Trophoblast cell (in vitro differentiated cells and primary cell): Measurements from ENCODE around the gene APRT.
"Not testable (repeated sequence)": the region's sequence is repeated elsewhere in the genome, so short reads cannot be mapped to it uniquely, and the experiment has no call there.

Source experiments
- DNase-seq, 2 donors: peaks; one replicate each; pipeline ENCODE4 v3.0.0-alpha.2; 2016
- H2AFZ ChIP-seq: 2 replicates; pipeline ENCODE4 v1.6.1; 2013; ENCODE audit warnings: low read length, moderate library complexity, mild to moderate bottlenecking; ENCODE audit not compliant: insufficient read depth, poor library complexity
- H2AK5ac ChIP-seq: 2 replicates; pipeline ENCODE4 v1.6.1; 2013; ENCODE audit warnings: mild to moderate bottlenecking, low read length
- H2BK120ac ChIP-seq: 2 replicates; pipeline ENCODE4 v1.6.1; 2013; ENCODE audit warnings: low read length, mild to moderate bottlenecking, moderate library complexity; ENCODE audit not compliant: insufficient read depth, poor library complexity
- H2BK12ac ChIP-seq: 2 replicates; pipeline ENCODE4 v1.6.1; 2013; ENCODE audit warnings: mild to moderate bottlenecking, low read length, moderate library complexity
- H2BK5ac ChIP-seq: 2 replicates; pipeline ENCODE4 v1.6.1; 2013; ENCODE audit warnings: low read length, low read depth, moderate library complexity, mild to moderate bottlenecking; ENCODE audit not compliant: poor library complexity
- H3K14ac ChIP-seq: 2 replicates; pipeline ENCODE4 v1.6.1; 2013; ENCODE audit warnings: mild to moderate bottlenecking, low read length
- H3K18ac ChIP-seq: 2 replicates; pipeline ENCODE4 v1.6.1; 2013; ENCODE audit warnings: mild to moderate bottlenecking, low read length
- H3K23ac ChIP-seq: 2 replicates; pipeline ENCODE4 v1.6.1; 2013; ENCODE audit warnings: low read length
- H3K27ac ChIP-seq: 2 replicates; pipeline ENCODE4 v1.5.1; 2013; ENCODE audit warnings: low read depth, mild to moderate bottlenecking, inconsistent platforms, low read length, moderate library complexity
- H3K27me3 ChIP-seq: 2 replicates; pipeline ENCODE4 v1.6.1; 2013; ENCODE audit warnings: inconsistent platforms, mild to moderate bottlenecking, low read length, moderate library complexity; ENCODE audit not compliant: insufficient read depth
- H3K36me3 ChIP-seq, 2 experiments: 1 replicate in 1 of 2; 2 replicates in 1 of 2; pipeline ENCODE4 v1.6.1; 2013; ENCODE audit warnings: low read length in 2 of 2, mild to moderate bottlenecking in 2 of 2, moderate library complexity in 1 of 2; ENCODE audit not compliant: insufficient read depth in 2 of 2, control insufficient read depth in 1 of 2
- H3K4ac ChIP-seq: 2 replicates; pipeline ENCODE4 v1.6.1; 2013; ENCODE audit warnings: low read depth, mild to moderate bottlenecking, low read length, moderate library complexity
- H3K4me1 ChIP-seq, 2 experiments: 1 replicate in 1 of 2; 2 replicates in 1 of 2; pipeline ENCODE4 v1.6.1; 2013; ENCODE audit warnings: low read length in 2 of 2, mild to moderate bottlenecking in 2 of 2, moderate library complexity in 1 of 2; ENCODE audit not compliant: insufficient read depth in 2 of 2, control insufficient read depth in 1 of 2
- H3K4me2 ChIP-seq: 2 replicates; pipeline ENCODE4 v1.6.1; 2013; ENCODE audit warnings: inconsistent platforms, mild to moderate bottlenecking, low read length, moderate library complexity
- H3K4me3 ChIP-seq: 2 replicates; pipeline ENCODE4 v1.5.1; 2013; ENCODE audit warnings: mild to moderate bottlenecking, low read depth, low read length, inconsistent platforms
- H3K79me1 ChIP-seq: one replicate; pipeline ENCODE4 v1.6.1; 2013; ENCODE audit warnings: low read length
- H3K79me2 ChIP-seq: 2 replicates; pipeline ENCODE4 v1.6.1; 2013; ENCODE audit warnings: low read length, mild to moderate bottlenecking; ENCODE audit not compliant: control insufficient read depth, insufficient read depth, poor library complexity
- H3K9ac ChIP-seq: 2 replicates; pipeline ENCODE4 v1.6.1; 2013; ENCODE audit warnings: mild to moderate bottlenecking, low read length
- H3K9me3 ChIP-seq: 2 replicates; pipeline ENCODE4 v1.6.1; 2013; ENCODE audit warnings: low read depth, mild to moderate bottlenecking, control low read depth, inconsistent platforms, low read length; ENCODE audit not compliant: insufficient read depth
- H4K12ac ChIP-seq: 2 replicates; pipeline ENCODE4 v1.6.1; 2013; ENCODE audit warnings: low read depth, mild to moderate bottlenecking, low read length, moderate library complexity
- H4K8ac ChIP-seq: 2 replicates; pipeline ENCODE4 v1.6.1; 2013; ENCODE audit warnings: low read depth, mild to moderate bottlenecking, low read length, moderate library complexity
- H4K91ac ChIP-seq: one replicate; pipeline ENCODE4 v1.6.1; 2013; ENCODE audit warnings: low read depth, mild to moderate bottlenecking, low read length, moderate library complexity
- WGBS: extraction: QIAGEN DNeasy Blood & Tissue Kit; methylation state at CpG from one replicate; pipeline ENCODE4 v1.1.7; 2013; ENCODE audit warnings: missing lambda C conversion rate; ENCODE audit not compliant: insufficient read length, insufficient coverage; ENCODE audit errors: extremely low coverage; 5-methylcytosine and 5-hydroxymethylcytosine counted together

Gene APRT

GRCh38 chr16:88789594-88789993, 22.1 kb downstream of the APRT start:
- H3K4me1 ChIP-seq: peaks cover 0 to 4% of the 10 kb centered on the region in 2 experiments
- H2BK5ac ChIP-seq: no peak overlapping the region
- H3K4ac ChIP-seq: no peak overlapping the region
- no peak overlapping the region for H3K27ac ChIP-seq
- no peak overlapping the region for H3K4me3 ChIP-seq
- H3K36me3 ChIP-seq: no peaks in the 10 kb centered on the region
- no peak overlapping the region for H3K9ac ChIP-seq
- H3K4me2 ChIP-seq: no peak overlapping the region
- H3K27me3 ChIP-seq: no peaks in the 10 kb centered on the region
- H4K91ac ChIP-seq: no peak overlapping the region
- no peak for DNase-seq
- H4K8ac ChIP-seq: no peak overlapping the region
- H2AFZ ChIP-seq: no peak overlapping the region
- no peak overlapping the region for H3K23ac ChIP-seq
- no peak overlapping the region for H2BK120ac ChIP-seq
- peaks cover 8% of the 10 kb centered on the region for H3K79me1 ChIP-seq
- no peak overlapping the region for H3K18ac ChIP-seq
- H4K12ac ChIP-seq: no peak overlapping the region
- H2BK12ac ChIP-seq: no peak overlapping the region
- H3K14ac ChIP-seq: no peak overlapping the region
- peaks cover 1% of the 10 kb centered on the region for H3K9me3 ChIP-seq
- no CpG with 5 or more reads among the region's 7 CpGs for WGBS
- H3K79me2 ChIP-seq: peaks cover 6% of the 10 kb centered on the region
- no peak overlapping the region for H2AK5ac ChIP-seq

GRCh38 chr16:88788749-88789148, 23.0 kb downstream of the APRT start:
- H3K4me1 ChIP-seq, H3K9ac ChIP-seq, H2BK120ac ChIP-seq, H3K4me2 ChIP-seq, H3K23ac ChIP-seq, H3K27ac ChIP-seq, H3K4me3 ChIP-seq, H3K14ac ChIP-seq, H3K9me3 ChIP-seq, H2BK5ac ChIP-seq, H3K18ac ChIP-seq, H3K27me3 ChIP-seq, H3K4ac ChIP-seq, H2BK12ac ChIP-seq, H2AFZ ChIP-seq, DNase-seq, H4K91ac ChIP-seq, H3K36me3 ChIP-seq, H2AK5ac ChIP-seq, H4K8ac ChIP-seq, H4K12ac ChIP-seq: not testable (repeated sequence)
- Histone ChIP-seq H3K79me2 (peaks cover 14% of the 10 kb centered on the region), H3K79me1 (peaks cover 17% of the 10 kb centered on the region)
- no CpG with 5 or more reads among the region's 8 CpGs for WGBS

- Histone ChIP-seq H3K9ac (no peak overlapping the region), H2AFZ (no peak overlapping the region), H2BK12ac (no peak overlapping the region), H4K8ac (no peak overlapping the region), H4K12ac (no peak overlapping the region), H2BK5ac (no peak overlapping the region), H3K4ac (no peak overlapping the region), H3K79me1 (peaks cover 20% of the 10 kb centered on the region), H3K23ac (no peak overlapping the region), H3K27ac (no peak overlapping the region), H3K9me3 (peaks cover 1% of the 10 kb centered on the region), H3K18ac (no peak overlapping the region), H3K4me2 (no peak overlapping the region), H3K79me2 (peaks cover 18% of the 10 kb centered on the region), H2BK120ac (no peak overlapping the region), H3K27me3 (no peaks in the 10 kb centered on the region), H3K36me3 (no peaks in the 10 kb centered on the region), H3K4me3 (no peak overlapping the region), H3K4me1 (peaks cover 12 to 16% of the 10 kb centered on the region in 2 experiments), H4K91ac (no peak overlapping the region), H3K14ac (no peak overlapping the region), H2AK5ac (no peak overlapping the region)
- no CpG with 5 or more reads among the region's 11 CpGs for WGBS
- DNase-seq: no peak
Observed at GRCh38 chr16:88787579-88788314, 24.0 kb downstream of the APRT start.

GRCh38 chr16:88785106-88785924, 26.4 kb downstream of the APRT start, which contains the start of gene PIEZO1:
TSS of gene PIEZO1 (minus strand) at chr16:88785220. CDS start at chr16:88784964, 256 bp downstream.
- WGBS: no CpG with 5 or more reads among the region's 110 CpGs
- no peaks in the 10 kb centered on the region for H3K36me3 ChIP-seq
- peak within 1 kb of the TSS; percentile 94 for H3K18ac ChIP-seq
- peak within 1 kb of the TSS; percentile 91 for H4K8ac ChIP-seq
- H3K4ac ChIP-seq: peak within 1 kb of the TSS; percentile 92
- peak within 1 kb of the TSS; percentile 89 for H3K4me2 ChIP-seq
- DNase-seq: peak in 1 of 2 donors; percentile 66
- peak within 1 kb of the TSS; percentile 86 for H3K4me3 ChIP-seq
- H2BK12ac ChIP-seq: peak within 1 kb of the TSS; percentile 52
- no peaks in the 10 kb centered on the region for H3K9me3 ChIP-seq
- peaks cover 21% of the 10 kb centered on the region for H3K79me2 ChIP-seq
- no peak within 1 kb of the TSS for H3K23ac ChIP-seq
- H2AK5ac ChIP-seq: peak within 1 kb of the TSS; percentile 90
- peak within 1 kb of the TSS; percentile 96 for H4K91ac ChIP-seq
- H3K4me1 ChIP-seq: peaks cover 29 to 31% of the 10 kb centered on the region in 2 experiments
- H3K27ac ChIP-seq: peak within 1 kb of the TSS; percentile 84
- peak within 1 kb of the TSS; percentile 65 for H3K9ac ChIP-seq
- H2BK120ac ChIP-seq: peak within 1 kb of the TSS; percentile 95
- H2BK5ac ChIP-seq: peak within 1 kb of the TSS; percentile 93
- H3K27me3 ChIP-seq: no peaks in the 10 kb centered on the region
- H2AFZ ChIP-seq: peak within 1 kb of the TSS; percentile 67
- peaks cover 20% of the 10 kb centered on the region for H3K79me1 ChIP-seq
- H3K14ac ChIP-seq: peak within 1 kb of the TSS; percentile 94
- peak within 1 kb of the TSS; percentile 91 for H4K12ac ChIP-seq
